Measurements from ENCODE around the gene SENP1.

- no peak for TF ChIP-seq CTCF (IDR thresholded peaks at IDR 0.05; ENCODE audit: insufficient read depth, low read length, poor library complexity, severe bottlenecking)
- no peak for TF ChIP-seq EZH2phosphoT487 (conservative IDR thresholded peaks at IDR 0.05; ENCODE audit: low read length)
Observed at GRCh38 chr12:48115957-48116356, 10.1 kb upstream of the SENP1 start.

Data from SU-DHL-6 (cell line).